H1 (cell line): ENCODE data around the gene PITRM1. TPM values are rescaled to one million over a fixed set of nuclear protein-coding genes. Genes with fewer than 3 reads are reported as not detected.

Experiments
- CTCF ChIA-PET: fragments of 300-600 bp; sonication (Branson Sonifier 250); formaldehyde crosslinking; loops from one replicate; lab custom pipeline; 2021; ENCODE audit not compliant: partially characterized antibody; lab: Charles Lee
- POLR2A ChIA-PET: fragments of 300-600 bp; sonication (Branson Sonifier 250); formaldehyde crosslinking; loops from one replicate; lab custom pipeline; 2021; ENCODE audit warnings: inconsistent platforms; ENCODE audit not compliant: partially characterized antibody; lab: Charles Lee
- DNase-seq, 2 experiments: peaks; one replicate each; pipeline versions ENCODE4 v3.0.0 to v3.0.0-alpha.2; 2010 to 2022; ENCODE audit warnings: low spot score in 2 of 2, low read depth in 1 of 2, mixed read lengths in 1 of 2
- FAIRE-seq: peaks from 2 replicates; lab custom pipeline; 2011; peaks lifted over from hg19 to GRCh38; lab: Jason Lieb, UNC
- H2AFZ ChIP-seq: 2 replicates; pipeline ENCODE4 v1.8.1; 2012; ENCODE audit warnings: low read length, inconsistent platforms
- H2AK5ac ChIP-seq: 2 replicates; pipeline ENCODE4 v1.6.1; 2013; ENCODE audit warnings: low read depth, low read length
- H2BK120ac ChIP-seq: replicated peaks from 2 replicates; pipeline ENCODE3; 2013; ENCODE audit warnings: low read depth, low read length, inconsistent platforms
- H2BK12ac ChIP-seq: 2 replicates; pipeline ENCODE4 v1.6.1; 2013; ENCODE audit warnings: low read depth, low read length
- H2BK15ac ChIP-seq: 2 replicates; pipeline ENCODE4 v1.6.1; 2013; ENCODE audit warnings: low read length
- H2BK20ac ChIP-seq: 2 replicates; pipeline ENCODE4 v1.6.1; 2013; ENCODE audit warnings: low read length
- H2BK5ac ChIP-seq: 2 replicates; pipeline ENCODE4 v1.6.1; 2013; ENCODE audit warnings: low read depth, low read length
- H3K14ac ChIP-seq: 2 replicates; pipeline ENCODE4 v1.6.1; 2013; ENCODE audit warnings: inconsistent platforms; ENCODE audit not compliant: insufficient read length
- H3K18ac ChIP-seq: 2 replicates; pipeline ENCODE4 v1.6.1; 2013; ENCODE audit warnings: low read length; ENCODE audit errors: extremely low read depth
- H3K23ac ChIP-seq: 2 replicates; pipeline ENCODE4 v1.6.1; 2013; ENCODE audit warnings: inconsistent platforms; ENCODE audit not compliant: insufficient read length
- H3K23me2 ChIP-seq: 2 replicates; pipeline ENCODE4 v1.6.1; 2013; ENCODE audit warnings: low read depth, low read length
- H3K27ac ChIP-seq: 2 replicates; pipeline ENCODE4 v1.6.1; 2011; ENCODE audit warnings: low read depth, low read length, inconsistent platforms
- H3K27me3 ChIP-seq, 4 experiments: replicated peaks in 1 of 4; 1 replicate in 1 of 4; 2 replicates in 3 of 4; pipeline versions ENCODE4 v1.6.1 to v1.8.1; 2011 to 2013; ENCODE audit warnings: low read length in 3 of 4, mild to moderate bottlenecking in 3 of 4, inconsistent platforms in 2 of 4, mixed read lengths in 2 of 4, moderate library complexity in 1 of 4; ENCODE audit not compliant: control insufficient read depth in 3 of 4, insufficient read depth in 3 of 4; ENCODE audit errors: extremely low read depth in 1 of 4
- H3K36me3 ChIP-seq, 4 experiments: 2 replicates each; pipeline versions ENCODE4 v1.6.1 to v1.8.1; 2011 to 2013; ENCODE audit warnings: mild to moderate bottlenecking in 4 of 4, low read length in 3 of 4, moderate library complexity in 2 of 4, control low read depth in 1 of 4, inconsistent platforms in 1 of 4; ENCODE audit not compliant: insufficient read depth in 4 of 4, control insufficient read depth in 2 of 4
- H3K4ac ChIP-seq: replicated peaks from 2 replicates; pipeline ENCODE3; 2013; ENCODE audit warnings: low read length, low read depth, mixed read lengths, inconsistent platforms; ENCODE audit not compliant: insufficient read length
- H3K4me1 ChIP-seq, 4 experiments: replicated peaks in 1 of 4; 1 replicate in 1 of 4; 2 replicates in 3 of 4; pipeline versions ENCODE4 v1.6.1 to v1.8.1; 2011 to 2013; ENCODE audit warnings: low read length in 3 of 4, inconsistent platforms in 2 of 4, mixed read lengths in 1 of 4; ENCODE audit not compliant: insufficient read depth in 4 of 4, control insufficient read depth in 3 of 4
- H3K4me2 ChIP-seq, 2 experiments: 2 replicates each; pipeline versions ENCODE4 v1.6.1 to v1.8.1; 2011 to 2013; ENCODE audit warnings: low read depth in 2 of 2, low read length in 2 of 2, control low read depth in 1 of 2, inconsistent platforms in 1 of 2, mild to moderate bottlenecking in 1 of 2; ENCODE audit not compliant: insufficient read depth in 1 of 2
- H3K4me3 ChIP-seq, 4 experiments: fragments of 200-600, 300-600 bp in 1 of 4; sonication (generic), shearing (Covaris generic), sonication (Bioruptor Twin) in 1 of 4; 2 replicates each; pipeline versions ENCODE4 v1.5.1 to v1.8.1; 2011 to 2016; ENCODE audit warnings: low read length in 4 of 4, low read depth in 3 of 4, control low read depth in 2 of 4, inconsistent platforms in 2 of 4, mild to moderate bottlenecking in 2 of 4, mixed read lengths in 1 of 4, moderate library complexity in 1 of 4; ENCODE audit not compliant: insufficient read depth in 2 of 4; ENCODE audit errors: extremely low read depth in 1 of 4
- H3K56ac ChIP-seq: replicated peaks from 2 replicates; pipeline ENCODE3; 2013; ENCODE audit warnings: low read depth, mild to moderate bottlenecking, mixed read lengths, low read length, inconsistent platforms; ENCODE audit not compliant: insufficient read length
- H3K79me1 ChIP-seq: 2 replicates; pipeline ENCODE4 v1.6.1; 2013; ENCODE audit warnings: low read depth, low read length, control low read depth
- H3K79me2 ChIP-seq, 2 experiments: 2 replicates each; pipeline versions ENCODE4 v1.6.1 to v1.8.1; 2012 to 2013; ENCODE audit warnings: low read length in 2 of 2, mild to moderate bottlenecking in 2 of 2, inconsistent platforms in 1 of 2; ENCODE audit not compliant: insufficient read depth in 2 of 2, control insufficient read depth in 1 of 2
- H3K9ac ChIP-seq, 4 experiments: replicated peaks in 1 of 4; 1 replicate in 1 of 4; 2 replicates in 3 of 4; pipeline versions ENCODE4 v1.6.1 to v1.8.1; 2011 to 2013; ENCODE audit warnings: low read depth in 3 of 4, low read length in 3 of 4, control low read depth in 2 of 4, mild to moderate bottlenecking in 2 of 4, moderate library complexity in 2 of 4, inconsistent platforms in 1 of 4; ENCODE audit errors: extremely low read depth in 1 of 4
- H3K9me3 ChIP-seq, 2 experiments: 2 replicates each; pipeline versions ENCODE4 v1.6.1 to v1.8.1; 2012 to 2013; ENCODE audit warnings: mild to moderate bottlenecking in 2 of 2, moderate library complexity in 2 of 2, control low read depth in 1 of 2, inconsistent platforms in 1 of 2, low read depth in 1 of 2, low read length in 1 of 2, mixed read lengths in 1 of 2; ENCODE audit not compliant: insufficient read depth in 2 of 2
- H4K20me1 ChIP-seq, 2 experiments: replicated peaks in 1 of 2; 2 replicates each; pipeline versions ENCODE3 to v1.8.1; 2011 to 2013; ENCODE audit warnings: inconsistent platforms in 2 of 2, low read length in 2 of 2, mild to moderate bottlenecking in 1 of 2; ENCODE audit not compliant: insufficient read depth in 2 of 2, control insufficient read depth in 1 of 2
- H4K5ac ChIP-seq: 2 replicates; pipeline ENCODE4 v1.6.1; 2013; ENCODE audit warnings: low read length, low read depth, mixed read lengths, inconsistent platforms; ENCODE audit not compliant: insufficient read length
- H4K8ac ChIP-seq: 2 replicates; pipeline ENCODE4 v1.8.0; 2013; ENCODE audit warnings: mild to moderate bottlenecking, moderate library complexity, low read length, inconsistent platforms; ENCODE audit not compliant: insufficient read depth; ENCODE audit errors: extremely low read depth
- H4K91ac ChIP-seq: replicated peaks from 2 replicates; pipeline ENCODE3; 2013; ENCODE audit warnings: low read length, mixed read lengths, inconsistent platforms; ENCODE audit not compliant: insufficient read length
- SIX5 ChIP-seq: IDR thresholded peaks from 2 replicates; pipeline ENCODE4 v1.6.1; 2011; ENCODE audit warnings: mild to moderate bottlenecking, low read depth, low read length
- WGBS, 2 experiments: shearing (Covaris generic) in 1 of 2; methylation state at CpG; one replicate each; pipeline versions ENCODE4 v1.1.6 to v1.1.7; 2013 to 2015; ENCODE audit warnings: low lambda C conversion rate in 2 of 2, mixed read lengths in 2 of 2, inconsistent platforms in 1 of 2, low coverage in 1 of 2, missing lambda C conversion rate in 1 of 2; ENCODE audit not compliant: insufficient replicate concordance in 2 of 2, insufficient coverage in 1 of 2, insufficient read length in 1 of 2; ENCODE audit errors: extremely low coverage in 1 of 2, missing lambda C conversion rate in 1 of 2; 5-methylcytosine and 5-hydroxymethylcytosine counted together
- polyA plus RNA-seq, 7 experiments: library from polyadenylated mRNA; depleted of rRNA in 3 of 7; stranded (reverse) in 5 of 7; unstranded in 2 of 7; fragments of >200 nt in 5 of 7; fragments of 200-250 nt in 2 of 7; gene quantifications; 1 replicate in 5 of 7; 2 replicates in 1 of 7; 4 replicates in 1 of 7; pipeline versions ENCODE4 v1.2.1 to v1.2.3, GENCODE V29; 2011 to 2013; ENCODE audit warnings: missing spikeins in 2 of 7, mixed read lengths in 2 of 7
- total RNA-seq: library from RNA; stranded (reverse); fragmentation: NEBNext Ultra II Directional; extraction: Animal tissue kit (Norgen Biotek cat#: 25700); gene quantifications from 2 replicates; pipeline ENCODE4 v1.2.1, GENCODE V29; 2021

PITRM1 gene
- total and polyA plus RNA-seq, 2 of the 8 experiments (the other 6 are each of a cell fraction or from before 2014, with no cell fraction given), result 18.6 to 31.5 TPM

DNA sequence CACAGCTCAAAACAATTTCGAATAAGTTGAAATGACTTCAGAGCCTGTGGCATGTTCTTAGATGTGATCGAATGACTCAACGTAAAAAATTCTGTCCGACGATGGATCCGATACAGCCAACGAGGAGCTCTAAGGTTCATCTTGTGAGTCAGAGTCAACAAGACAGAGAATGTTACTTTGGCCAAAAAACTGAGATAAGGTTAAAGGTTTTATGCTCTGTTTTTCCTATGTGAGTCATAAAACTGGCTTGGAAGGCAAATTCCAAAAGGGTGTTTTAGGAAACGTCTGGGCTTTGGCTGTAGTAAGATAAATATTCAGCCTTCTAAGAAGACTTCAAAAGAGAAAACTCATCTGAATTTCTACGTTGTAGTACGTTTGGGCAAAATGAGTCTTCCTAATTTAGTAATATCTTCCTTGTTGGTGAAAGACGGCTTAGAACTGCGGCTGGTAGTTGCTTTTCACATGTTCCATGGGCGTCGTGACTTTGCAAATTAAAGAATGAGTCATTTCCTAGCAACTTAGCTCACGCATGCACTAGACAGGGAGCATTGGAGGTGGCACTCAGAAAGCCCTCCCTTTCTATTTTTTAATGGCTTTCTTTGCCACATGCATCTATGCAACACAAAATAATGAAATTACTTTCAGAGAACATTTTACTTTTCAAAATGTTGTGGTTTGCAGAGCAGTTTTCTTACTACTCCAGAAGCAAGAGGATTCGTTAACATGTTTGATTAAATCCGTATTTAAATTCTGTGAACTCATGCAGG, 77.0 kb downstream of the PITRM1 start:
- H4K20me1 ChIP-seq, result peaks cover 11 to 14% of the 10 kb centered on the region in 2 experiments
- no peak overlapping the region for H3K4me3 ChIP-seq
- no peak overlapping the region for H3K4me2 ChIP-seq
- no peak for TF ChIP-seq SIX5
- no peak overlapping the region for H3K4ac ChIP-seq
- no peak overlapping the region for H3K23ac ChIP-seq
- H3K27me3 ChIP-seq, result no peaks in the 10 kb centered on the region
- H4K8ac ChIP-seq, result no peak overlapping the region
- no peak overlapping the region for H3K9ac ChIP-seq
- POLR2A ChIA-PET, result interaction anchor here (0.7 to 1.6 kb wide), 3 partner anchors 19 to 1053 kb away, joined by 3 to 4 read pairs (median 3); no protein-coding TSS in a partner anchor
- no peak overlapping the region for H3K27ac ChIP-seq
- peaks cover 10% of the 10 kb centered on the region for H3K79me1 ChIP-seq
- no peak overlapping the region for H2BK5ac ChIP-seq
- no peak overlapping the region for H2BK15ac ChIP-seq
- no peak overlapping the region for H2AK5ac ChIP-seq
- peaks cover 2 to 27% (median 7%) of the 10 kb centered on the region in 4 experiments; a peak in 6 of 8 replicates for H3K36me3 ChIP-seq
- no peak overlapping the region for H2BK120ac ChIP-seq
- peaks cover 4% of the 10 kb centered on the region; the same call in 1 of the 2 replicates for H3K23me2 ChIP-seq
- no peak overlapping the region for H2AFZ ChIP-seq
- H3K18ac ChIP-seq, result no peak overlapping the region
- H4K5ac ChIP-seq, result no peak overlapping the region
- H4K91ac ChIP-seq, result no peak overlapping the region
- no peak overlapping the region for H2BK12ac ChIP-seq
- DNase-seq (no peak), FAIRE-seq (no peak)
- peaks cover under 1 to 3% (median under 1%) of the 10 kb centered on the region in 4 experiments; a peak in 6 of 7 replicates for H3K4me1 ChIP-seq
- no peak overlapping the region for H3K56ac ChIP-seq
- H3K9me3 ChIP-seq, result no peaks in the 10 kb centered on the region
- 89% methylated on average over 17 of the region's 17 CpGs; no CpG with 5 or more reads in 1 of the 2 experiments for WGBS, 2 experiments
- CTCF ChIA-PET, result interaction anchor here (0.7 to 2.1 kb wide), 5 partner anchors 43 to 1685 kb away, joined by 3 to 4 read pairs (median 3); no protein-coding TSS in a partner anchor
- peaks cover 0 to 80% of the 10 kb centered on the region in 2 experiments; a peak in 3 of 4 replicates for H3K79me2 ChIP-seq
- H2BK20ac ChIP-seq, result no peak overlapping the region
- H3K14ac ChIP-seq, result no peak overlapping the region
